ENCODE measurements around the gene MYH3. TPM values are rescaled to one million over a fixed set of nuclear protein-coding genes. Genes with fewer than 3 reads are reported as not detected.
A peak's percentile ranks its signal among the peaks of the same experiment; 100 is the strongest.

MYH3 gene
- total and polyA plus RNA-seq, 7 donors, result 1.9 to 261 (median 5.8) TPM

DNA sequence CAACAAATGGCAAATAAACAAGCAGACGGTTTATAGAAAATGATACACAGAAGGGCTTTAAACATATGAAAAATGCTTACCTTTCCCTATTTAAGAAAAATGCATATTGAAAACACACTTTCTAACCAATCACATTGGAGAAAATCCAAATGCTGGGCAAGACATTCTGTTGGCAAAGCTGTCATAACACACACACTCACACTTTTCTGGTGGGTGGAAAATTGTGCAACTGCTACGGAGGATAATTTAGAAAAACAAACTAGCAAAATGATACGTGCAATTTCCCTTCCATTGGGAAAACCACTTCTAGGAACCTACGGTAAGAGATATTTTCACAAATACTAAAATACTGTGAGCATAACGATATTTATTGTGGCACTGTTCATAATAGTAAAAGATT lies 9.8 kb upstream of the MYH3 start:
- WGBS, 3 donors, result 72 to 89% (median 78%) methylated on average over 5 of the region's 5 CpGs
- TF ChIP-seq CTCF (IDR thresholded peaks at IDR 0.05), result no peak
- H3K27me3 ChIP-seq (ENCODE audit: insufficient read depth in 3 of 3, low read length in 2 of 3), result no peaks in the 10 kb centered on the region

GRCh38 chr17:10664571-10664970 lies 7.5 kb upstream of the MYH3 start:
- intact Hi-C loops (cut with DNase I), result no loop called here
- ATAC-seq, result no peak
- Histone ChIP-seq H3K36me3 (ENCODE audit: insufficient read depth in 1 of 2, low read depth in 1 of 2) (peaks cover 0 to 12% of the 10 kb centered on the region in 2 donors), H3K4me3 (no peak overlapping the region), H3K27ac (no peak overlapping the region), H3K27me3 (ENCODE audit: insufficient read depth in 3 of 3, low read length in 2 of 3) (no peaks in the 10 kb centered on the region), H3K9me3 (no peaks in the 10 kb centered on the region), H3K4me1 (no peaks in the 10 kb centered on the region)
- no peak for TF ChIP-seq CTCF (IDR thresholded peaks at IDR 0.05)
- WGBS, 3 donors, result 62 to 85% (median 72%) methylated on average over 9 of the region's 9 CpGs
- no peak for DNase-seq

More for the DNA sequence above, 9.8 kb upstream of the MYH3 start:
- Histone ChIP-seq H3K4me1 (no peaks in the 10 kb centered on the region), H3K27ac (no peak overlapping the region), H3K4me3 (no peak overlapping the region), H3K9me3 (no peaks in the 10 kb centered on the region), H3K36me3 (ENCODE audit: insufficient read depth in 1 of 2, low read depth in 1 of 2) (peaks cover 0 to 6% of the 10 kb centered on the region in 2 donors)
- intact Hi-C loops (cut with DNase I), result no loop called here
- ATAC-seq (no peak), DNase-seq (no peak)

- TF ChIP-seq CTCF (IDR thresholded peaks at IDR 0.05), result no peak
These were observed 6.1 kb upstream of the MYH3 start for GRCh38 chr17:10663231-10663630.

GRCh38 chr17:10661437-10661836 lies 4.3 kb upstream of the MYH3 start:
- no peaks in the 10 kb centered on the region for H3K9me3 ChIP-seq
- no peaks in the 10 kb centered on the region for H3K27me3 ChIP-seq (ENCODE audit: insufficient read depth in 3 of 3, low read length in 2 of 3)
- H3K36me3 ChIP-seq (ENCODE audit: insufficient read depth in 1 of 2, low read depth in 1 of 2), result peaks cover 0 to 15% of the 10 kb centered on the region in 2 donors
- H3K4me1 ChIP-seq, result no peaks in the 10 kb centered on the region
- DNase-seq, result no peak
- WGBS, 3 donors, result 36 to 47% (median 38%) methylated on average over 10 of the region's 10 CpGs
- ATAC-seq, result no peak
- H3K4me3 ChIP-seq, result no peak overlapping the region
- no peak for TF ChIP-seq CTCF (IDR thresholded peaks at IDR 0.05)
- intact Hi-C loops (cut with DNase I), result no loop called here
- H3K27ac ChIP-seq, result no peak overlapping the region

More at GRCh38 chr17:10663231-10663630, 6.1 kb upstream of the MYH3 start:
- WGBS, 3 donors, result 90 to 94% (median 92%) methylated on average over 6 of the region's 6 CpGs
- DNase-seq (no peak), ATAC-seq (no peak)
- no peaks in the 10 kb centered on the region for H3K9me3 ChIP-seq
- no peak overlapping the region for H3K4me3 ChIP-seq
- intact Hi-C loops (cut with DNase I), result no loop called here
- no peak overlapping the region for H3K27ac ChIP-seq
- H3K27me3 ChIP-seq (ENCODE audit: insufficient read depth in 3 of 3, low read length in 2 of 3), result no peaks in the 10 kb centered on the region
- no peaks in the 10 kb centered on the region for H3K4me1 ChIP-seq
- peaks cover 0 to 21% of the 10 kb centered on the region in 2 donors for H3K36me3 ChIP-seq (ENCODE audit: insufficient read depth in 1 of 2, low read depth in 1 of 2)

DNA sequence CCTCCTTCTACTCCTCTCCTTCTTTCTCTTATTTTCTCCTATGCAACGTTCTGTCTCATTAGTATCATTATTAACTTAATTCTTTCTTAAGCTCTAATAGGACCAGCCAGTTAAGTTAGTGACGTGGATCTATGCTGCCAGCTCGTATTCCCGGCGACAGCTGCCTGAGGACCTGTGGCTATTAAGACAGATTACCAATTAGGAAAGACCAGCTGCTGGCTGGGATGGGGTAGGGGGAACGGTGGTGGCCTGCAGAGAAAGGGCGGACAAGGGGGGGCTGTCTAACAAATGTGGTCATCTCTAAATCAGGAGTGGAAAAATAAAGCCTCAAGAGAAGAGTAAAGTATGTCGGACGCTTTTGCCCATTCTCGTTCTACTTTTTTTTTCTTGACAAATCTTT lies 770 bp upstream of the MYH3 start:
- DNase-seq (no peak), ATAC-seq (peak in 1 of 4 donors; percentile 32)
- 40 to 59% (median 48%) methylated on average over 10 of the region's 10 CpGs for WGBS, 3 donors
- no peaks in the 10 kb centered on the region for H3K27me3 ChIP-seq (ENCODE audit: insufficient read depth in 3 of 3, low read length in 2 of 3)
- no peaks in the 10 kb centered on the region for H3K9me3 ChIP-seq
- peaks cover 0 to 15% of the 10 kb centered on the region in 2 donors for H3K36me3 ChIP-seq (ENCODE audit: insufficient read depth in 1 of 2, low read depth in 1 of 2)
- no peak overlapping the region for H3K27ac ChIP-seq
- no peaks in the 10 kb centered on the region for H3K4me1 ChIP-seq
- no peak overlapping the region for H3K4me3 ChIP-seq
- TF ChIP-seq CTCF (IDR thresholded peaks at IDR 0.05), result no peak
- intact Hi-C loops (cut with DNase I), result no loop called here
